DND-41 (cell line): ENCODE results near the gene CLMN.

ENCODE experiments used
- CTCF ChIP-seq: IDR thresholded peaks from 2 replicates; pipeline ENCODE4 v1.5.1; 2012; ENCODE audit warnings: borderline replicate concordance, low read length, moderate library complexity, mild to moderate bottlenecking; ENCODE audit not compliant: poor library complexity, severe bottlenecking; ENCODE audit errors: extremely low read depth
- EZH2 ChIP-seq: IDR thresholded peaks from 3 replicates; pipeline ENCODE4 v1.6.1; 2012; ENCODE audit warnings: borderline replicate concordance, low read depth, mild to moderate bottlenecking, moderate library complexity, low read length, inconsistent platforms; ENCODE audit not compliant: severe bottlenecking

- TF ChIP-seq EZH2 (no peak), CTCF (no peak)
These were observed 124.7 kb downstream of the CLMN start for GRCh38 chr14:95195031-95195430.
